Cardiac muscle cell (in vitro differentiated cells and primary cell): ENCODE results near the gene FUZ. TPM values are rescaled to one million over a fixed set of nuclear protein-coding genes. Genes with fewer than 3 reads are reported as not detected.

Source experiments
- DNase-seq, 2 donors: peaks; one replicate each; pipeline versions ENCODE4 v3.0.0 to v3.0.0-alpha.2; 2010 to 2017; ENCODE audit warnings: low read depth in 1 of 2, low spot score in 1 of 2
- H3K27ac ChIP-seq: fragments of 200-600 bp; sonication (generic); 2 replicates; pipeline ENCODE4 v1.5.1; 2016
- H3K27me3 ChIP-seq: fragments of 200-600 bp; sonication (generic); 2 replicates; pipeline ENCODE4 v1.6.0; 2016; ENCODE audit warnings: control low read depth
- H3K36me3 ChIP-seq: fragments of 200-600 bp; sonication (generic); 2 replicates; pipeline ENCODE4 v1.5.1; 2016; ENCODE audit warnings: control low read depth
- H3K4me1 ChIP-seq: fragments of 200-600 bp; sonication (generic); 2 replicates; pipeline ENCODE4 v1.8.1; 2017; ENCODE audit warnings: low read depth, mild to moderate bottlenecking, mixed run types
- H3K4me3 ChIP-seq: fragments of 200-600 bp; sonication (generic); 2 replicates; pipeline ENCODE4 v1.5.1; 2016; ENCODE audit warnings: mild to moderate bottlenecking
- H3K9me3 ChIP-seq: fragments of 200-600 bp; sonication (generic); 2 replicates; pipeline ENCODE4 v1.5.1; 2017; ENCODE audit warnings: low read depth, mild to moderate bottlenecking, control low read depth
- CTCF ChIP-seq: IDR thresholded peaks from 2 replicates; pipeline ENCODE4 v1.5.1; 2012; ENCODE audit warnings: low read depth, mild to moderate bottlenecking, low read length
- polyA plus RNA-seq: library from polyadenylated mRNA; unstranded; fragments of >200 nt; fragmentation: Nextera tagmentation; extraction: Ambion mirVana; gene quantifications from 2 replicates; pipeline ENCODE4 v1.2.1, GENCODE V29; 2016
- total RNA-seq: library from RNA; depleted of rRNA; stranded (reverse); fragments of >200 nt; gene quantifications from 2 replicates; pipeline ENCODE4 v1.2.3, GENCODE V29; 2016

FUZ gene
- total and polyA plus RNA-seq, 2 experiments from 2014 or later, result 39.0 to 60.8 TPM

GRCh38 chr19:49860336-49861102, 47.4 kb upstream of the FUZ start:
- H3K9me3 ChIP-seq, result no peaks in the 10 kb centered on the region
- peak overlapping the region; percentile 82 for H3K27ac ChIP-seq
- no peak overlapping the region for H3K4me3 ChIP-seq
- TF ChIP-seq CTCF, result no peak
- H3K36me3 ChIP-seq, result peaks cover 46% of the 10 kb centered on the region
- no peaks in the 10 kb centered on the region for H3K27me3 ChIP-seq
- no peak for DNase-seq
- H3K4me1 ChIP-seq, result peaks cover 12% of the 10 kb centered on the region

- Histone ChIP-seq H3K36me3 (peaks cover 53% of the 10 kb centered on the region), H3K4me1 (peaks cover 12% of the 10 kb centered on the region), H3K9me3 (no peaks in the 10 kb centered on the region), H3K4me3 (no peak overlapping the region), H3K27ac (peak overlapping the region; percentile 82), H3K27me3 (no peaks in the 10 kb centered on the region)
- no peak for DNase-seq
- no peak for TF ChIP-seq CTCF
Observed at GRCh38 chr19:49859682-49860335, 46.7 kb upstream of the FUZ start.

GRCh38 chr19:49858088-49858985, 45.2 kb upstream of the FUZ start:
- DNase-seq, result no peak
- no peak for TF ChIP-seq CTCF
- no peaks in the 10 kb centered on the region for H3K27me3 ChIP-seq
- no peak overlapping the region for H3K4me3 ChIP-seq
- H3K36me3 ChIP-seq, result peaks cover 53% of the 10 kb centered on the region
- H3K9me3 ChIP-seq, result no peaks in the 10 kb centered on the region
- peak overlapping the region; percentile 72 for H3K27ac ChIP-seq
- H3K4me1 ChIP-seq, result peaks cover 12% of the 10 kb centered on the region

DNA sequence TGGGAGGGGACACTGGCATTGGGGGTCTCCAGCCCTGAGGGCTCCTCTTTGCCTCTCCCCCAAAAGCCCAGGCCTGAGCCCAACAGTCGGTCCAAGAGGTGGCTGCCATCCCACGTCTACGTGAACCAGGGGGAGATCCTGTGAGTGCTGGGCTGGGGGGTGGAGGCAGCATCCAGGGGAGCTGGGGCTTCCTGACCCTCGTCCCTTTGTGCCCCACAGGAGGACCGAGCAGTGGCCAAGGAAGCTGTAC, 44.7 kb upstream of the FUZ start:
- no peak for DNase-seq
- Histone ChIP-seq H3K27me3 (no peaks in the 10 kb centered on the region), H3K9me3 (no peaks in the 10 kb centered on the region), H3K4me3 (no peak overlapping the region), H3K4me1 (peaks cover 12% of the 10 kb centered on the region), H3K27ac (peak overlapping the region; percentile 72), H3K36me3 (peaks cover 53% of the 10 kb centered on the region)
- TF ChIP-seq CTCF, result no peak

- H3K4me3 ChIP-seq, result no peak overlapping the region
- H3K4me1 ChIP-seq, result peaks cover 12% of the 10 kb centered on the region
- H3K9me3 ChIP-seq, result no peaks in the 10 kb centered on the region
- no peaks in the 10 kb centered on the region for H3K27me3 ChIP-seq
- peaks cover 53% of the 10 kb centered on the region for H3K36me3 ChIP-seq
- DNase-seq, result no peak
- peak overlapping the region; percentile 72 for H3K27ac ChIP-seq
- TF ChIP-seq CTCF, result no peak
Observed at GRCh38 chr19:49857061-49857837, 44.2 kb upstream of the FUZ start.
